H1 (cell line): ENCODE measurements around the gene MAP7D1. TPM values are rescaled to one million over a fixed set of nuclear protein-coding genes. Genes with fewer than 3 reads are reported as not detected.

Experiments
- CTCF ChIA-PET: fragments of 300-600 bp; sonication (Branson Sonifier 250); formaldehyde crosslinking; loops from one replicate; lab custom pipeline; 2021; ENCODE audit not compliant: partially characterized antibody; lab: Charles Lee
- POLR2A ChIA-PET: fragments of 300-600 bp; sonication (Branson Sonifier 250); formaldehyde crosslinking; loops from one replicate; lab custom pipeline; 2021; ENCODE audit warnings: inconsistent platforms; ENCODE audit not compliant: partially characterized antibody; lab: Charles Lee
- DNase-seq, 2 experiments: peaks; one replicate each; pipeline versions ENCODE4 v3.0.0 to v3.0.0-alpha.2; 2010 to 2022; ENCODE audit warnings: low spot score in 2 of 2, low read depth in 1 of 2, mixed read lengths in 1 of 2
- FAIRE-seq: peaks from 2 replicates; lab custom pipeline; 2011; peaks lifted over from hg19 to GRCh38; lab: Jason Lieb, UNC
- H2AFZ ChIP-seq: 2 replicates; pipeline ENCODE4 v1.8.1; 2012; ENCODE audit warnings: low read length, inconsistent platforms
- H2AK5ac ChIP-seq: 2 replicates; pipeline ENCODE4 v1.6.1; 2013; ENCODE audit warnings: low read depth, low read length
- H2BK120ac ChIP-seq: replicated peaks from 2 replicates; pipeline ENCODE3; 2013; ENCODE audit warnings: low read depth, low read length, inconsistent platforms
- H2BK12ac ChIP-seq: 2 replicates; pipeline ENCODE4 v1.6.1; 2013; ENCODE audit warnings: low read depth, low read length
- H2BK15ac ChIP-seq: 2 replicates; pipeline ENCODE4 v1.6.1; 2013; ENCODE audit warnings: low read length
- H2BK20ac ChIP-seq: 2 replicates; pipeline ENCODE4 v1.6.1; 2013; ENCODE audit warnings: low read length
- H2BK5ac ChIP-seq: 2 replicates; pipeline ENCODE4 v1.6.1; 2013; ENCODE audit warnings: low read depth, low read length
- H3K14ac ChIP-seq: 2 replicates; pipeline ENCODE4 v1.6.1; 2013; ENCODE audit warnings: inconsistent platforms; ENCODE audit not compliant: insufficient read length
- H3K18ac ChIP-seq: 2 replicates; pipeline ENCODE4 v1.6.1; 2013; ENCODE audit warnings: low read length; ENCODE audit errors: extremely low read depth
- H3K23ac ChIP-seq: 2 replicates; pipeline ENCODE4 v1.6.1; 2013; ENCODE audit warnings: inconsistent platforms; ENCODE audit not compliant: insufficient read length
- H3K23me2 ChIP-seq: 2 replicates; pipeline ENCODE4 v1.6.1; 2013; ENCODE audit warnings: low read depth, low read length
- H3K27ac ChIP-seq: 2 replicates; pipeline ENCODE4 v1.6.1; 2011; ENCODE audit warnings: low read depth, low read length, inconsistent platforms
- H3K27me3 ChIP-seq, 4 experiments: replicated peaks in 1 of 4; 1 replicate in 1 of 4; 2 replicates in 3 of 4; pipeline versions ENCODE4 v1.6.1 to v1.8.1; 2011 to 2013; ENCODE audit warnings: low read length in 3 of 4, mild to moderate bottlenecking in 3 of 4, inconsistent platforms in 2 of 4, mixed read lengths in 2 of 4, moderate library complexity in 1 of 4; ENCODE audit not compliant: control insufficient read depth in 3 of 4, insufficient read depth in 3 of 4; ENCODE audit errors: extremely low read depth in 1 of 4
- H3K36me3 ChIP-seq, 4 experiments: 2 replicates each; pipeline versions ENCODE4 v1.6.1 to v1.8.1; 2011 to 2013; ENCODE audit warnings: mild to moderate bottlenecking in 4 of 4, low read length in 3 of 4, moderate library complexity in 2 of 4, control low read depth in 1 of 4, inconsistent platforms in 1 of 4; ENCODE audit not compliant: insufficient read depth in 4 of 4, control insufficient read depth in 2 of 4
- H3K4ac ChIP-seq: replicated peaks from 2 replicates; pipeline ENCODE3; 2013; ENCODE audit warnings: low read length, low read depth, mixed read lengths, inconsistent platforms; ENCODE audit not compliant: insufficient read length
- H3K4me1 ChIP-seq, 4 experiments: replicated peaks in 1 of 4; 1 replicate in 1 of 4; 2 replicates in 3 of 4; pipeline versions ENCODE4 v1.6.1 to v1.8.1; 2011 to 2013; ENCODE audit warnings: low read length in 3 of 4, inconsistent platforms in 2 of 4, mixed read lengths in 1 of 4; ENCODE audit not compliant: insufficient read depth in 4 of 4, control insufficient read depth in 3 of 4
- H3K4me2 ChIP-seq, 2 experiments: 2 replicates each; pipeline versions ENCODE4 v1.6.1 to v1.8.1; 2011 to 2013; ENCODE audit warnings: low read depth in 2 of 2, low read length in 2 of 2, control low read depth in 1 of 2, inconsistent platforms in 1 of 2, mild to moderate bottlenecking in 1 of 2; ENCODE audit not compliant: insufficient read depth in 1 of 2
- H3K4me3 ChIP-seq, 4 experiments: fragments of 200-600, 300-600 bp in 1 of 4; sonication (generic), shearing (Covaris generic), sonication (Bioruptor Twin) in 1 of 4; 2 replicates each; pipeline versions ENCODE4 v1.5.1 to v1.8.1; 2011 to 2016; ENCODE audit warnings: low read length in 4 of 4, low read depth in 3 of 4, control low read depth in 2 of 4, inconsistent platforms in 2 of 4, mild to moderate bottlenecking in 2 of 4, mixed read lengths in 1 of 4, moderate library complexity in 1 of 4; ENCODE audit not compliant: insufficient read depth in 2 of 4; ENCODE audit errors: extremely low read depth in 1 of 4
- H3K56ac ChIP-seq: replicated peaks from 2 replicates; pipeline ENCODE3; 2013; ENCODE audit warnings: low read depth, mild to moderate bottlenecking, mixed read lengths, low read length, inconsistent platforms; ENCODE audit not compliant: insufficient read length
- H3K79me1 ChIP-seq: 2 replicates; pipeline ENCODE4 v1.6.1; 2013; ENCODE audit warnings: low read depth, low read length, control low read depth
- H3K79me2 ChIP-seq, 2 experiments: 2 replicates each; pipeline versions ENCODE4 v1.6.1 to v1.8.1; 2012 to 2013; ENCODE audit warnings: low read length in 2 of 2, mild to moderate bottlenecking in 2 of 2, inconsistent platforms in 1 of 2; ENCODE audit not compliant: insufficient read depth in 2 of 2, control insufficient read depth in 1 of 2
- H3K9ac ChIP-seq, 4 experiments: replicated peaks in 1 of 4; 1 replicate in 1 of 4; 2 replicates in 3 of 4; pipeline versions ENCODE4 v1.6.1 to v1.8.1; 2011 to 2013; ENCODE audit warnings: low read depth in 3 of 4, low read length in 3 of 4, control low read depth in 2 of 4, mild to moderate bottlenecking in 2 of 4, moderate library complexity in 2 of 4, inconsistent platforms in 1 of 4; ENCODE audit errors: extremely low read depth in 1 of 4
- H3K9me3 ChIP-seq, 2 experiments: 2 replicates each; pipeline versions ENCODE4 v1.6.1 to v1.8.1; 2012 to 2013; ENCODE audit warnings: mild to moderate bottlenecking in 2 of 2, moderate library complexity in 2 of 2, control low read depth in 1 of 2, inconsistent platforms in 1 of 2, low read depth in 1 of 2, low read length in 1 of 2, mixed read lengths in 1 of 2; ENCODE audit not compliant: insufficient read depth in 2 of 2
- H4K20me1 ChIP-seq, 2 experiments: replicated peaks in 1 of 2; 2 replicates each; pipeline versions ENCODE3 to v1.8.1; 2011 to 2013; ENCODE audit warnings: inconsistent platforms in 2 of 2, low read length in 2 of 2, mild to moderate bottlenecking in 1 of 2; ENCODE audit not compliant: insufficient read depth in 2 of 2, control insufficient read depth in 1 of 2
- H4K5ac ChIP-seq: 2 replicates; pipeline ENCODE4 v1.6.1; 2013; ENCODE audit warnings: low read length, low read depth, mixed read lengths, inconsistent platforms; ENCODE audit not compliant: insufficient read length
- H4K8ac ChIP-seq: 2 replicates; pipeline ENCODE4 v1.8.0; 2013; ENCODE audit warnings: mild to moderate bottlenecking, moderate library complexity, low read length, inconsistent platforms; ENCODE audit not compliant: insufficient read depth; ENCODE audit errors: extremely low read depth
- H4K91ac ChIP-seq: replicated peaks from 2 replicates; pipeline ENCODE3; 2013; ENCODE audit warnings: low read length, mixed read lengths, inconsistent platforms; ENCODE audit not compliant: insufficient read length
- CBX8 ChIP-seq: fragments of 300-800, 300-1000 bp; sonication (generic); IDR thresholded peaks from 2 replicates; pipeline ENCODE4 v1.7.1; 2016; ENCODE audit warnings: low read depth, low read length, borderline replicate concordance
- CHD1 ChIP-seq: IDR thresholded peaks from 2 replicates; pipeline ENCODE4 v1.6.1; 2012; ENCODE audit warnings: low read depth, low read length, improper control_type of control experiment
- FOSL1 ChIP-seq: IDR thresholded peaks from 2 replicates; pipeline ENCODE4 v1.6.1; 2011; ENCODE audit warnings: mild to moderate bottlenecking, low read depth, low read length, moderate library complexity; ENCODE audit not compliant: insufficient read depth
- KDM1A ChIP-seq: fragments of 200-600, 300-600 bp; sonication (generic); IDR thresholded peaks from 2 replicates; pipeline ENCODE4 v1.7.1; 2016; ENCODE audit warnings: mild to moderate bottlenecking, low read length, borderline replicate concordance
- MAFK ChIP-seq: IDR thresholded peaks from 2 replicates; pipeline ENCODE4 v1.6.1; 2012; ENCODE audit warnings: low read depth, mild to moderate bottlenecking, improper control_type of control experiment, low read length
- SIN3A ChIP-seq, 2 experiments: IDR thresholded peaks in 1 of 2; conservative IDR thresholded peaks in 1 of 2; 2 replicates each; pipeline ENCODE4 v1.6.1; 2011 to 2012; ENCODE audit warnings: low read length in 2 of 2, improper control_type of control experiment in 1 of 2, low read depth in 1 of 2, mild to moderate bottlenecking in 1 of 2
- TBP ChIP-seq: IDR thresholded peaks from 2 replicates; pipeline ENCODE4 v1.6.1; 2011; ENCODE audit warnings: low read depth, low read length, improper control_type of control experiment
- WGBS, 2 experiments: shearing (Covaris generic) in 1 of 2; methylation state at CpG; one replicate each; pipeline versions ENCODE4 v1.1.6 to v1.1.7; 2013 to 2015; ENCODE audit warnings: low lambda C conversion rate in 2 of 2, mixed read lengths in 2 of 2, inconsistent platforms in 1 of 2, low coverage in 1 of 2, missing lambda C conversion rate in 1 of 2; ENCODE audit not compliant: insufficient replicate concordance in 2 of 2, insufficient coverage in 1 of 2, insufficient read length in 1 of 2; ENCODE audit errors: extremely low coverage in 1 of 2, missing lambda C conversion rate in 1 of 2; 5-methylcytosine and 5-hydroxymethylcytosine counted together
- polyA plus RNA-seq, 7 experiments: library from polyadenylated mRNA; depleted of rRNA in 3 of 7; stranded (reverse) in 5 of 7; unstranded in 2 of 7; fragments of >200 nt in 5 of 7; fragments of 200-250 nt in 2 of 7; gene quantifications; 1 replicate in 5 of 7; 2 replicates in 1 of 7; 4 replicates in 1 of 7; pipeline versions ENCODE4 v1.2.1 to v1.2.3, GENCODE V29; 2011 to 2013; ENCODE audit warnings: missing spikeins in 2 of 7, mixed read lengths in 2 of 7
- total RNA-seq: library from RNA; stranded (reverse); fragmentation: NEBNext Ultra II Directional; extraction: Animal tissue kit (Norgen Biotek cat#: 25700); gene quantifications from 2 replicates; pipeline ENCODE4 v1.2.1, GENCODE V29; 2021
- TF ChIP-seq, protein P1 (sequence below): IDR thresholded peaks from 2 replicates; pipeline ENCODE4 v1.6.1; 2011; ENCODE audit warnings: low read length, improper control_type of control experiment
- TF ChIP-seq, protein P2 (sequence below), 3 experiments: IDR thresholded peaks; 1 replicate in 2 of 3; 2 replicates in 1 of 3; pipeline versions ENCODE4 v1.5.1 to v1.6.1; 2011; ENCODE audit warnings: low read length in 3 of 3, mild to moderate bottlenecking in 3 of 3, inconsistent platforms in 2 of 3, low read depth in 1 of 3, moderate library complexity in 1 of 3; ENCODE audit not compliant: insufficient read depth in 1 of 3; ENCODE audit errors: control extremely low read depth in 1 of 3

The MAP7D1 gene
- total and polyA plus RNA-seq, 2 of the 8 experiments (the other 6 are each of a cell fraction or from before 2014, with no cell fraction given): 18.2 to 52.4 TPM

DNA sequence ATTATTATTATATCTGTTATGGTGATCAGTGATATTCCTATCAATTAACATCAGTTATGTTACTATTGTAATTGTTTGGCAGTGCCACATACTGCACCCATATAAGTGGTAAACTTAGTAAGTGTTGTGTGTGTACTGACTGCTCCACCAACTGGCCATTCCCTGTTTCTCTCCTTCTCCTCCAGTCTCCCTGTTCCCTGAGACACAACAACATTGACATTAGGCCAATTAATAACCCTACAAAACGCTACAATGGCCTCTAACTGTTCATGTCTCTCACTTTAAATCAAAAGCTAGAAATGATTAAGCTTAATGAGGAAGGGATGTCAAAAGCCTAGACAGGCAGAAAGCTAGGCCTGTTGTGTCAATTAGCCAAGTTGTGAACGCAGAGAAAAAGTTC lies 61.7 kb downstream of the MAP7D1 start:
- H2BK20ac ChIP-seq: no peak overlapping the region
- H3K9ac ChIP-seq: no peak overlapping the region
- no peak overlapping the region for H3K4ac ChIP-seq
- ChIA-PET CTCF (interaction anchor here (0.9 to 6.4 kb wide), 5 partner anchors 8 to 68 kb away, joined by 3 to 30 read pairs (median 7); partner anchors contain the start of gene TRAPPC3), POLR2A (interaction anchor here (1.6 kb wide), 1 partner anchor 30 kb away, joined by 4 read pairs; no protein-coding TSS in a partner anchor)
- no peak overlapping the region for H3K23ac ChIP-seq
- H4K20me1 ChIP-seq: no peaks in the 10 kb centered on the region
- no peaks in the 10 kb centered on the region for H3K79me2 ChIP-seq
- 87% methylated on average over 2 of the region's 2 CpGs; no CpG with 5 or more reads in 1 of the 2 experiments for WGBS, 2 experiments
- no peaks in the 10 kb centered on the region for H3K27me3 ChIP-seq
- H2BK15ac ChIP-seq: no peak overlapping the region
- no peak overlapping the region for H3K4me2 ChIP-seq
- no peak overlapping the region for H3K56ac ChIP-seq
- no peak overlapping the region for H2BK5ac ChIP-seq
- no peak overlapping the region for H3K27ac ChIP-seq
- no peak overlapping the region for H4K5ac ChIP-seq
- no peak overlapping the region for H2AFZ ChIP-seq
- H3K79me1 ChIP-seq: no peaks in the 10 kb centered on the region
- no peak for FAIRE-seq
- no peak overlapping the region for H2BK120ac ChIP-seq
- H2AK5ac ChIP-seq: no peak overlapping the region
- no peaks in the 10 kb centered on the region for H3K9me3 ChIP-seq
- no peak overlapping the region for H4K91ac ChIP-seq
- no peak overlapping the region for H3K18ac ChIP-seq
- no peak overlapping the region for H3K14ac ChIP-seq
- no peaks in the 10 kb centered on the region for H3K23me2 ChIP-seq
- H2BK12ac ChIP-seq: no peak overlapping the region
- H3K36me3 ChIP-seq: no peaks in the 10 kb centered on the region
- no peak overlapping the region for H4K8ac ChIP-seq
- H3K4me3 ChIP-seq: no peak overlapping the region
- DNase-seq: no peak
- H3K4me1 ChIP-seq: no peaks in the 10 kb centered on the region
- TF ChIP-seq TBP (no peak), CBX8 (no peak), CHD1 (no peak), SIN3A (conservative IDR thresholded peaks at IDR 0.05 in 1 of 2, IDR thresholded peaks at IDR 0.05 in 1 of 2; ENCODE audit: low read depth in 1 of 2, low read length in 2 of 2) (no peak), KDM1A (no peak), FOSL1 (no peak), MAFK (no peak)
- TF ChIP-seq, protein P1, sequence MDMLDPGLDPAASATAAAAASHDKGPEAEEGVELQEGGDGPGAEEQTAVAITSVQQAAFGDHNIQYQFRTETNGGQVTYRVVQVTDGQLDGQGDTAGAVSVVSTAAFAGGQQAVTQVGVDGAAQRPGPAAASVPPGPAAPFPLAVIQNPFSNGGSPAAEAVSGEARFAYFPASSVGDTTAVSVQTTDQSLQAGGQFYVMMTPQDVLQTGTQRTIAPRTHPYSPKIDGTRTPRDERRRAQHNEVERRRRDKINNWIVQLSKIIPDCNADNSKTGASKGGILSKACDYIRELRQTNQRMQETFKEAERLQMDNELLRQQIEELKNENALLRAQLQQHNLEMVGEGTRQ: no peak
- TF ChIP-seq, protein P2, sequence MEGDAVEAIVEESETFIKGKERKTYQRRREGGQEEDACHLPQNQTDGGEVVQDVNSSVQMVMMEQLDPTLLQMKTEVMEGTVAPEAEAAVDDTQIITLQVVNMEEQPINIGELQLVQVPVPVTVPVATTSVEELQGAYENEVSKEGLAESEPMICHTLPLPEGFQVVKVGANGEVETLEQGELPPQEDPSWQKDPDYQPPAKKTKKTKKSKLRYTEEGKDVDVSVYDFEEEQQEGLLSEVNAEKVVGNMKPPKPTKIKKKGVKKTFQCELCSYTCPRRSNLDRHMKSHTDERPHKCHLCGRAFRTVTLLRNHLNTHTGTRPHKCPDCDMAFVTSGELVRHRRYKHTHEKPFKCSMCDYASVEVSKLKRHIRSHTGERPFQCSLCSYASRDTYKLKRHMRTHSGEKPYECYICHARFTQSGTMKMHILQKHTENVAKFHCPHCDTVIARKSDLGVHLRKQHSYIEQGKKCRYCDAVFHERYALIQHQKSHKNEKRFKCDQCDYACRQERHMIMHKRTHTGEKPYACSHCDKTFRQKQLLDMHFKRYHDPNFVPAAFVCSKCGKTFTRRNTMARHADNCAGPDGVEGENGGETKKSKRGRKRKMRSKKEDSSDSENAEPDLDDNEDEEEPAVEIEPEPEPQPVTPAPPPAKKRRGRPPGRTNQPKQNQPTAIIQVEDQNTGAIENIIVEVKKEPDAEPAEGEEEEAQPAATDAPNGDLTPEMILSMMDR (IDR thresholded peaks at IDR 0.05; ENCODE audit: control extremely low read depth in 1 of 3, insufficient read depth in 1 of 3, low read depth in 1 of 3, low read length in 3 of 3): peak in 2 of 3 experiments; percentile 15 to 28; a peak in 2 of 4 replicates
